BE2C (cell line): ENCODE measurements around the gene SATB1. TPM values are rescaled to one million over a fixed set of nuclear protein-coding genes. Genes with fewer than 3 reads are reported as not detected.
"Not testable (repeated sequence)": the region's sequence is repeated elsewhere in the genome, so short reads cannot be mapped to it uniquely, and the experiment has no call there.

Experiments used
- DNase-seq: peaks from one replicate; pipeline ENCODE4 v3.0.0-alpha.2; 2020
- H3K27me3 ChIP-seq: fragments of 250-450 bp; sonication (Bioruptor Pico); 2 replicates; pipeline ENCODE4 v1.5.1; 2020; ENCODE audit warnings: mild to moderate bottlenecking
- H3K36me3 ChIP-seq: fragments of 250-450 bp; sonication (Bioruptor Pico); 2 replicates; pipeline ENCODE4 v1.5.1; 2020; ENCODE audit warnings: mild to moderate bottlenecking
- H3K4me1 ChIP-seq: fragments of 250-450 bp; sonication (Bioruptor Pico); 2 replicates; pipeline ENCODE4 v1.5.1; 2020
- H3K4me3 ChIP-seq: 2 replicates; pipeline ENCODE4 v1.5.1; 2011; ENCODE audit warnings: low read depth, low read length
- H3K9me3 ChIP-seq: fragments of 250-450 bp; sonication (Bioruptor Pico); 2 replicates; pipeline ENCODE4 v1.5.1; 2020
- CTCF ChIP-seq: IDR thresholded peaks from 2 replicates; pipeline ENCODE4 v1.5.1; 2012; ENCODE audit warnings: mild to moderate bottlenecking, low read depth, low read length
- polyA plus RNA-seq: library from polyadenylated mRNA; unstranded; fragments of >200 nt; gene quantifications from one replicate; pipeline ENCODE4 v1.2.1, GENCODE V29; 2012; ENCODE audit warnings: low read depth, missing spikeins; ENCODE audit not compliant: insufficient read length, insufficient read depth

The SATB1 gene
- polyA plus RNA-seq = 3.2 TPM

- no peaks in the 10 kb centered on the region for H3K27me3 ChIP-seq
Measured at GRCh38 chr3:18424729-18425640, at the start of gene SATB1. TSS of gene SATB1 (minus strand) at chr3:18425339. CDS start at chr3:18420967, 4,372 bp downstream.

GRCh38 chr3:18474202-18474601 lies 49.1 kb upstream of the SATB1 start:
- no peaks in the 10 kb centered on the region for H3K36me3 ChIP-seq
- no peak for DNase-seq
- no peak for TF ChIP-seq CTCF

More at GRCh38 chr3:18424729-18425640, at the start of gene SATB1:
- no peaks in the 10 kb centered on the region for H3K36me3 ChIP-seq
- H3K4me3 ChIP-seq = peak within 1 kb of the TSS; percentile 68
- TF ChIP-seq CTCF = no peak
- DNase-seq = peak; percentile 69
- H3K4me1 ChIP-seq = no peaks in the 10 kb centered on the region
- no peaks in the 10 kb centered on the region for H3K9me3 ChIP-seq

GRCh38 chr3:18469775-18470174 lies 44.6 kb upstream of the SATB1 start:
- no peak for DNase-seq
- Histone ChIP-seq H3K4me3 (no peak overlapping the region), H3K4me1 (no peaks in the 10 kb centered on the region), H3K9me3 (no peaks in the 10 kb centered on the region), H3K27me3 (no peaks in the 10 kb centered on the region), H3K36me3 (no peaks in the 10 kb centered on the region)
- TF ChIP-seq CTCF = no peak

More at GRCh38 chr3:18474202-18474601, 49.1 kb upstream of the SATB1 start:
- Histone ChIP-seq H3K4me3 (no peak overlapping the region), H3K4me1 (no peaks in the 10 kb centered on the region), H3K27me3 (no peaks in the 10 kb centered on the region), H3K9me3 (no peaks in the 10 kb centered on the region)

GRCh38 chr3:18466136-18466535 lies 41.0 kb upstream of the SATB1 start:
- DNase-seq = no peak
- H3K27me3 ChIP-seq = no peaks in the 10 kb centered on the region
- no peaks in the 10 kb centered on the region for H3K36me3 ChIP-seq
- no peaks in the 10 kb centered on the region for H3K9me3 ChIP-seq
- TF ChIP-seq CTCF = no peak
- no peaks in the 10 kb centered on the region for H3K4me1 ChIP-seq
- H3K4me3 ChIP-seq = no peak overlapping the region

- no peak for DNase-seq
- H3K36me3 ChIP-seq = no peaks in the 10 kb centered on the region
- H3K4me1 ChIP-seq = no peaks in the 10 kb centered on the region
- H3K4me3 ChIP-seq = no peak overlapping the region
- H3K9me3 ChIP-seq = no peaks in the 10 kb centered on the region
- H3K27me3 ChIP-seq = no peaks in the 10 kb centered on the region
- TF ChIP-seq CTCF = no peak
Measured at GRCh38 chr3:18454766-18455165, 29.6 kb upstream of the SATB1 start.

- DNase-seq = not testable (repeated sequence)
Measured at GRCh38 chr3:18449618-18450017, 24.5 kb upstream of the SATB1 start.

More at GRCh38 chr3:18449618-18450017, 24.5 kb upstream of the SATB1 start:
- H3K36me3 ChIP-seq, H3K4me1 ChIP-seq, H3K9me3 ChIP-seq, H3K4me3 ChIP-seq: not testable (repeated sequence)
- peaks cover 13% of the 10 kb centered on the region for H3K27me3 ChIP-seq
